ENCODE measurements around the gene ADARB2.

Gene ADARB2

GRCh38 chr10:1668399-1668798, 68.9 kb downstream of the ADARB2 start:
- H3K4me1 ChIP-seq (ENCODE audit: insufficient read depth, low read length): no peaks in the 10 kb centered on the region
- no peaks in the 10 kb centered on the region for H3K9me3 ChIP-seq (ENCODE audit: control insufficient read depth, insufficient read depth, low read length)
- no peak overlapping the region for H3K9ac ChIP-seq (ENCODE audit: low read depth, low read length)
- no peaks in the 10 kb centered on the region for H3K36me3 ChIP-seq (ENCODE audit: insufficient read depth, low read length)

GRCh38 chr10:1667392-1667791, 69.9 kb downstream of the ADARB2 start:
- Histone ChIP-seq H3K4me1 (ENCODE audit: insufficient read depth, low read length) (no peaks in the 10 kb centered on the region), H3K36me3 (ENCODE audit: insufficient read depth, low read length) (no peaks in the 10 kb centered on the region), H3K9me3 (ENCODE audit: control insufficient read depth, insufficient read depth, low read length) (no peaks in the 10 kb centered on the region), H3K9ac (ENCODE audit: low read depth, low read length) (no peak overlapping the region)

DNA sequence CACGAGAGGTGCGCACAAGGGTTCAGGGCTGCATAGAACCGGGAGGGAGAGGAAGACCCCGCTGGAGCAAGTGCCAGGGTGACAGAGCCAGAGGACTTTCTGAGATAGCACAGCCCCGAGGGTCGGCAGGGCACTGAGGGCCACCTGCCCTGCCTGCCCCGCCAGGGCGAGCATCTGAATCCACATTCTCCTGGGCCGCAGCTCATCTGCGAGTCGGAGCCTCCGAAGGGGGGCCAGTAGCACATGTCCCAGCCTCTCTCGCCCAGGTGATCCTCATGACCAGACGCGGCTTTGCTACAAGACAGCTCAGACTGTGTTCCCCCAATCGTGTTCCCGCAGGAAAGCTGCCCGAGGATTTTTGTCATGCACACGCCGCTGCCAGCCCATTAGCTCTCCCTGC, 71.2 kb downstream of the ADARB2 start:
- no peaks in the 10 kb centered on the region for H3K36me3 ChIP-seq (ENCODE audit: insufficient read depth, low read length)
- no peak overlapping the region for H3K9ac ChIP-seq (ENCODE audit: low read depth, low read length)
- no peaks in the 10 kb centered on the region for H3K9me3 ChIP-seq (ENCODE audit: control insufficient read depth, insufficient read depth, low read length)
- H3K4me1 ChIP-seq (ENCODE audit: insufficient read depth, low read length): no peaks in the 10 kb centered on the region

GRCh38 chr10:1665681-1666080, 71.6 kb downstream of the ADARB2 start:
- no peaks in the 10 kb centered on the region for H3K9me3 ChIP-seq (ENCODE audit: control insufficient read depth, insufficient read depth, low read length)
- H3K9ac ChIP-seq (ENCODE audit: low read depth, low read length): no peak overlapping the region
- H3K36me3 ChIP-seq (ENCODE audit: insufficient read depth, low read length): no peaks in the 10 kb centered on the region
- no peaks in the 10 kb centered on the region for H3K4me1 ChIP-seq (ENCODE audit: insufficient read depth, low read length)

GRCh38 chr10:1665021-1665661, 72.2 kb downstream of the ADARB2 start:
- Histone ChIP-seq H3K36me3 (ENCODE audit: insufficient read depth, low read length) (no peaks in the 10 kb centered on the region), H3K4me1 (ENCODE audit: insufficient read depth, low read length) (no peaks in the 10 kb centered on the region), H3K9ac (ENCODE audit: low read depth, low read length) (no peak overlapping the region), H3K9me3 (ENCODE audit: control insufficient read depth, insufficient read depth, low read length) (no peaks in the 10 kb centered on the region)

- Histone ChIP-seq H3K9ac (ENCODE audit: low read depth, low read length) (no peak overlapping the region), H3K4me1 (ENCODE audit: insufficient read depth, low read length) (0 out of 2 replicates have a peak, but pooled peaks cover under 1% of the 10 kb centered on the region), H3K36me3 (ENCODE audit: insufficient read depth, low read length) (no peaks in the 10 kb centered on the region), H3K9me3 (ENCODE audit: control insufficient read depth, insufficient read depth, low read length) (no peaks in the 10 kb centered on the region)
Observed at GRCh38 chr10:1664333-1664964, 72.9 kb downstream of the ADARB2 start.

- Histone ChIP-seq H3K9ac (ENCODE audit: low read depth, low read length) (no peak overlapping the region), H3K4me1 (ENCODE audit: insufficient read depth, low read length) (0 out of 2 replicates have a peak, but pooled peaks cover 4% of the 10 kb centered on the region), H3K36me3 (ENCODE audit: insufficient read depth, low read length) (no peaks in the 10 kb centered on the region), H3K9me3 (ENCODE audit: control insufficient read depth, insufficient read depth, low read length) (no peaks in the 10 kb centered on the region)
Observed at GRCh38 chr10:1663226-1663625, 74.1 kb downstream of the ADARB2 start.

DNA sequence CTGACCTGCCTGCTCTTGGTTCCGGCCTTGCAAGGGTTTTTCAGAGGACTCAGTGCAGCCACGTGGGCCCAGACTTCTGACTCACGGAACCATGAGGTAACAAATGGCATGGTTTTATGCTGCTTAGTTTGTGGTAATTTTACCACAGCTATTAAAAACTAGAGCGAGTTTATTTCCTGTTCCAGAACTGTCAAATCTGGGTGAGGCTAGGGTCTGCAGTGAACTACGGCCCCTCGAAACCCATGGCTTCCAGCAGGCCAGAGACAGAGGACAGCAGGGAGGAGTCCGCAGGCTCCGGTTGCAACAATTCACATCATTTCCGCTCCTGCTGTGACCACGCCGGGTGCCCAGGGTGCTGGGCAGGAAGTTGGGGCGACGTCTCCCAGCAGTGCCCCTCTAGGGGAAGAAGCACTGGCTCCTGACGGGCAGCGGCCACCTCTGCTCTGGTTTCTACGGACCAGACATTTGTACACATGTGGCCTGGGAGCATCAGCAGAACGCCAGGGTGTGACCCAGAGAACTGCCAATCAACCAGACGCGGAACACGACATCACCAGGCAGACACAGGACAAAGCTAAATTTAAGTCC, 74.8 kb downstream of the ADARB2 start:
- Histone ChIP-seq H3K4me1 (ENCODE audit: insufficient read depth, low read length) (0 out of 2 replicates have a peak, but pooled peaks cover 4% of the 10 kb centered on the region), H3K9ac (ENCODE audit: low read depth, low read length) (no peak overlapping the region), H3K36me3 (ENCODE audit: insufficient read depth, low read length) (no peaks in the 10 kb centered on the region), H3K9me3 (ENCODE audit: control insufficient read depth, insufficient read depth, low read length) (no peaks in the 10 kb centered on the region)

- Histone ChIP-seq H3K4me1 (ENCODE audit: insufficient read depth, low read length) (0 out of 2 replicates have a peak, but pooled peaks cover 4% of the 10 kb centered on the region), H3K9me3 (ENCODE audit: control insufficient read depth, insufficient read depth, low read length) (no peaks in the 10 kb centered on the region), H3K36me3 (ENCODE audit: insufficient read depth, low read length) (no peaks in the 10 kb centered on the region), H3K9ac (ENCODE audit: low read depth, low read length) (no peak overlapping the region)
Observed at GRCh38 chr10:1661859-1662437, 75.4 kb downstream of the ADARB2 start.

DNA sequence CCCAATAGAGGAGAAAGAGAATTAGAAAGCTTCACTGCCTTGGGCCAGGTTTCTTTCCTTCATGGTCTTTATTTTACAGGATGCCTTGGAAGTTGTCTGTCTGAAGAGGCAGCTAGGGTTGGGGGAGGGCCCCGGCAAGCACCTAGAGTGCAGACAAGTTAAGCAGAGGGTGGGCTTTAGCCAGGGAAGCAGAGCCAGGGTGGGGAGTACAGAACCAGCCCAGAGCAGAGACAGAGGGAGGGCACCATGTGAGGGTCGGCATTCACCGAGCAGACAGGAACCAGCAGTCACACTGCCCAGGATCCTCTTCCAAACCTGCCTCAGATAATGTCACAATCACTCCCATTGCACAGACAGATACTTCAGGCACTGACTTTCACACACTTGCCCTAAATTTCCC, 75.9 kb downstream of the ADARB2 start:
- no peaks in the 10 kb centered on the region for H3K9me3 ChIP-seq (ENCODE audit: control insufficient read depth, insufficient read depth, low read length)
- no peaks in the 10 kb centered on the region for H3K36me3 ChIP-seq (ENCODE audit: insufficient read depth, low read length)
- H3K4me1 ChIP-seq (ENCODE audit: insufficient read depth, low read length): 0 out of 2 replicates have a peak, but pooled peaks cover 4% of the 10 kb centered on the region
- H3K9ac ChIP-seq (ENCODE audit: low read depth, low read length): no peak overlapping the region

DNA sequence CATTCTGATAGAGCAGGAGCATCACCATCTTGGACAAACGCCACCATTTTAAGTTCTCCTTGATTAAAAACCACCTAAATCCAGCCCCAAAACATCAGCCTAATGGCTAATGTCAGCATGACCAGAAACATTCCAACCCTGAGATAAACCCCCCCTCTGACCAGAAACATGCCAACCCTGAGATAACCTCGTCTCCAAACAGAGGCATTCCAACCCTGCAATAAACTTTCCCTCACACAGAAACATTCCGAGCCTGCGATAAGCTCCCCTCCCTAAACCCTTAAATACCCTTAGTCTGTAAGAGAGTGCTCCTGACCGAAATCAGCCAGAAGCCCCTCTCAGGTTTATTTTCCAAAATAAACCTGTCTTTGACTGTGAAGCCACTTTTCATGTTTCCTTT, 76.5 kb downstream of the ADARB2 start:
- Histone ChIP-seq H3K9ac (ENCODE audit: low read depth, low read length) (no peak overlapping the region), H3K36me3 (ENCODE audit: insufficient read depth, low read length) (no peaks in the 10 kb centered on the region), H3K4me1 (ENCODE audit: insufficient read depth, low read length) (0 out of 2 replicates have a peak, but pooled peaks cover 4% of the 10 kb centered on the region), H3K9me3 (ENCODE audit: control insufficient read depth, insufficient read depth, low read length) (no peaks in the 10 kb centered on the region)

DNA sequence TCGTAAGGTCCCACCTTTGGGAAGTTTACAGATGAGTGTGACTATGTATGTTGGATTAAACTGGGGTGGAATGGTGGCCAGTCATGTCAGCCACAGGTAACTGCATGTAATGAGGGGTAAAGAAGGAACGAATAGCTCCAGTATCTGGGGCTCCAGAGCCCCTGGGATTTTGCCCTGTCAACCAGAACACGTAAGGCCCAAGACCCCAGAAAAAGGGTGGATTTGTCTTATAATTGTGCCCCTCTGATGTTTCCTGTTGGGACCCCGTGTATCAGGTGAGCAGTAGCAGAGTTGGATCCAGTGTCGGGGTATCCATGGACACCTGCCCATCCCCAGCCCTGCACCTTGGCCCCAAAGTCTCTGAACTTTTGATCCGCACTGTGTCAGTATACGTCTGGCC, 76.9 kb downstream of the ADARB2 start:
- Histone ChIP-seq H3K4me1 (ENCODE audit: insufficient read depth, low read length) (0 out of 2 replicates have a peak, but pooled peaks cover 4% of the 10 kb centered on the region), H3K9me3 (ENCODE audit: control insufficient read depth, insufficient read depth, low read length) (no peaks in the 10 kb centered on the region), H3K9ac (ENCODE audit: low read depth, low read length) (no peak overlapping the region), H3K36me3 (ENCODE audit: insufficient read depth, low read length) (no peaks in the 10 kb centered on the region)

DNA sequence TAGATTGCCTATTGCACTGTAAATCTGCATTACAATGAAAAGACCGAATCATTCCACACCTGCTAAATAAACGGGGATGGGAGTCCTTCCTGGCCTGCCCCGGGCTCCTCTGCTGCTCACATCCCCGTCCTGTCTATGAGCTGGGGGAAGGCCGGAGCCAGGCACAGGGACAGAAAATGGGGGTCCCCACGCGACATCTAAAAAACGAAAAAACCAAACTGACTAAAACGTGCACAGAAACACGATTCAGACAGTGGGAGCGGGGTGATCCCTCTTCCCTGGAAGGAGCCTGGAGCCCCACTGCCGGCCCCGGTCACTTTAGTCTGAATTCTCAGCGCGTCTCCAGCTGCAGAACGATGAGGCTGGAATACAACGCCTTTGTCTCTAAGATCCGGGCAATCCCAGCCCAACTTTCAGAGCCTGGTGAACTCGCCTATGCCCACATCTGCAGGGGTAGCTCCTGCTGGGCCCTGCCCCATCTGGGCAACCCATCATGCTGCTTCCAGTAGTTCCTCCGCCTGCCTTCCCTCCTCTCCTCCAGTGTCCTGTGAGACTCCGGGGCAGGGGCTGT, 78.0 kb downstream of the ADARB2 start:
- H3K36me3 ChIP-seq (ENCODE audit: insufficient read depth, low read length): no peaks in the 10 kb centered on the region
- H3K4me1 ChIP-seq (ENCODE audit: insufficient read depth, low read length): 0 out of 2 replicates have a peak, but pooled peaks cover 4% of the 10 kb centered on the region
- no peak overlapping the region for H3K9ac ChIP-seq (ENCODE audit: low read depth, low read length)
- no peaks in the 10 kb centered on the region for H3K9me3 ChIP-seq (ENCODE audit: control insufficient read depth, insufficient read depth, low read length)

DNA sequence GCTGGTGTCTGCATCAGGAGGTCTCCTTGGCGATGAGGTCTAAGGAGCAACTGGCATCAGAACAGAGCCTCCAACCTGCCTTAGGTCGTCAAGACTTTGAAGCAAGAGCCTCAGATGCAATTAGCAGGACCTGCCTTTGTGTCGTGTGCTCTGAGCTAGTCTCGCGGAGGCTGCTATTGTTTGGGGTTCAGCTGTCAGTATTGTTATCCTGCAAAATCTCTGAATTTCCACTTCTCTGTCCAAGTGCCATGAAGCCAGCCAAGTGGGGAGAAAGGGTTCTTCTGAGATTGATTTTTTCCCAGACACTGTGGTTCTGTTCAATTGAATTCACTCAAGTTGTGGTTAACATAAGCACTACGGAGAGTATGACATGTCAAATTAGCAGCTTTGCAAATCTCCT, 78.7 kb downstream of the ADARB2 start:
- 0 out of 2 replicates have a peak, but pooled peaks cover 4% of the 10 kb centered on the region for H3K4me1 ChIP-seq (ENCODE audit: insufficient read depth, low read length)
- H3K9me3 ChIP-seq (ENCODE audit: control insufficient read depth, insufficient read depth, low read length): no peaks in the 10 kb centered on the region
- H3K36me3 ChIP-seq (ENCODE audit: insufficient read depth, low read length): no peaks in the 10 kb centered on the region
- H3K9ac ChIP-seq (ENCODE audit: low read depth, low read length): no peak overlapping the region

Measured in ES-I3 (cell line).